Frontal cortex (tissue), 4 donors: ENCODE measurements around the gene RALA. TPM values are rescaled to one million over a fixed set of nuclear protein-coding genes. Genes with fewer than 3 reads are reported as not detected.
"Not testable (repeated sequence)": the region's sequence is repeated elsewhere in the genome, so short reads cannot be mapped to it uniquely, and the experiment has no call there.

Experiments
- DNase-seq, 2 donors: peaks; one replicate each; pipeline ENCODE4 v3.0.0; 2012; ENCODE audit warnings: low spot score in 2 of 2
- FAIRE-seq: peaks from 2 replicates; lab custom pipeline; 2012; peaks lifted over from hg19 to GRCh38; lab: Jason Lieb, UNC
- total RNA-seq: library from RNA; depleted of rRNA; stranded (reverse); fragments of >200 nt; gene quantifications from one replicate; pipeline ENCODE4 v1.2.3, GENCODE V29; 2014
- donor health status: control.
- donor health status: control.
- donor health status: control.

RALA gene
- total RNA-seq, 1 donor from 2014 or later, result 35.5 TPM

- DNase-seq (no peak), FAIRE-seq (no peak)
Observed at GRCh38 chr7:39637963-39638485, 14.7 kb downstream of the RALA start.

- no peak for FAIRE-seq
- DNase-seq, result no peak
Observed at GRCh38 chr7:39642896-39643295, 19.5 kb downstream of the RALA start.

- DNase-seq, result no peak
- FAIRE-seq, result no peak
Observed at GRCh38 chr7:39644170-39644569, 20.8 kb downstream of the RALA start.

- DNase-seq (no peak), FAIRE-seq (no peak)
Observed at GRCh38 chr7:39645482-39646407, 22.4 kb downstream of the RALA start.

- DNase-seq (no peak), FAIRE-seq (no peak)
Observed at GRCh38 chr7:39647816-39648215, 24.4 kb downstream of the RALA start.

- no peak for FAIRE-seq
- no peak for DNase-seq
Observed at GRCh38 chr7:39650676-39651075, 27.3 kb downstream of the RALA start.

- DNase-seq (no peak), FAIRE-seq (no peak)
Observed at GRCh38 chr7:39651265-39651664, 27.9 kb downstream of the RALA start.

GRCh38 chr7:39656415-39656814 is 33.0 kb downstream of the RALA start:
- no peak for FAIRE-seq

GRCh38 chr7:39659356-39660013 is 36.1 kb downstream of the RALA start:
- FAIRE-seq (no peak), DNase-seq (no peak)

More at GRCh38 chr7:39656415-39656814, 33.0 kb downstream of the RALA start:
- DNase-seq, result no peak

GRCh38 chr7:39661960-39662359 is 38.6 kb downstream of the RALA start:
- DNase-seq (no peak), FAIRE-seq (no peak)

- FAIRE-seq, result no peak
Observed at GRCh38 chr7:39663263-39663662, 39.9 kb downstream of the RALA start.

GRCh38 chr7:39664057-39664456 is 40.7 kb downstream of the RALA start:
- DNase-seq (no peak), FAIRE-seq (no peak)

More at GRCh38 chr7:39663263-39663662, 39.9 kb downstream of the RALA start:
- DNase-seq, result no peak

GRCh38 chr7:39664585-39664984 is 41.2 kb downstream of the RALA start:
- no peak for DNase-seq
- no peak for FAIRE-seq

GRCh38 chr7:39666562-39666961 is 43.2 kb downstream of the RALA start:
- no peak for FAIRE-seq
- no peak for DNase-seq

GRCh38 chr7:39667341-39667923 is 44.1 kb downstream of the RALA start:
- FAIRE-seq (no peak), DNase-seq (no peak)

GRCh38 chr7:39668280-39668679 is 44.9 kb downstream of the RALA start:
- not testable (repeated sequence) for FAIRE-seq, DNase-seq

GRCh38 chr7:39670052-39670451 is 46.7 kb downstream of the RALA start:
- DNase-seq, result no peak

GRCh38 chr7:39670934-39671333 is 47.6 kb downstream of the RALA start:
- no peak for DNase-seq
- FAIRE-seq, result no peak

More at GRCh38 chr7:39670052-39670451, 46.7 kb downstream of the RALA start:
- no peak for FAIRE-seq

GRCh38 chr7:39672176-39672575 is 48.8 kb downstream of the RALA start:
- DNase-seq (no peak), FAIRE-seq (no peak)

- FAIRE-seq, result no peak
Observed at GRCh38 chr7:39673868-39674267, 50.5 kb downstream of the RALA start.

More at GRCh38 chr7:39673868-39674267, 50.5 kb downstream of the RALA start:
- DNase-seq, result no peak
